DOHH2 (cell line): ENCODE measurements around the gene BPHL.

Experiments used
- CTCF ChIP-seq: fragments of 200-600 bp; sonication (generic); IDR thresholded peaks from one replicate; pipeline ENCODE4 v1.5.1; 2014; ENCODE audit warnings: antibody characterized with exemption, mild to moderate bottlenecking, low read depth, low read length; ENCODE audit not compliant: poor library complexity, severe bottlenecking
- EZH2phosphoT487 ChIP-seq: fragments of 200-600 bp; sonication (generic); IDR thresholded peaks from 2 replicates; pipeline ENCODE4 v1.6.1; 2017; ENCODE audit warnings: borderline replicate concordance, mild to moderate bottlenecking, antibody characterized with exemption, low read length, moderate library complexity, mixed read lengths

- no peak for TF ChIP-seq CTCF
- no peak for TF ChIP-seq EZH2phosphoT487
These were observed 18.7 kb downstream of the BPHL start for GRCh38 chr6:3137057-3137777.
